ENCODE results near the gene PPM1B. TPM values are rescaled to one million over a fixed set of nuclear protein-coding genes. Genes with fewer than 3 reads are reported as not detected.
"Not testable (repeated sequence)": the region's sequence is repeated elsewhere in the genome, so short reads cannot be mapped to it uniquely, and the experiment has no call there.

The PPM1B gene
- total and polyA plus RNA-seq, 9 of the 15 experiments (the other 6 are each of a cell fraction or from before 2014, with no cell fraction given) = 8.9 to 44.0 (median 28.6) TPM

DNA sequence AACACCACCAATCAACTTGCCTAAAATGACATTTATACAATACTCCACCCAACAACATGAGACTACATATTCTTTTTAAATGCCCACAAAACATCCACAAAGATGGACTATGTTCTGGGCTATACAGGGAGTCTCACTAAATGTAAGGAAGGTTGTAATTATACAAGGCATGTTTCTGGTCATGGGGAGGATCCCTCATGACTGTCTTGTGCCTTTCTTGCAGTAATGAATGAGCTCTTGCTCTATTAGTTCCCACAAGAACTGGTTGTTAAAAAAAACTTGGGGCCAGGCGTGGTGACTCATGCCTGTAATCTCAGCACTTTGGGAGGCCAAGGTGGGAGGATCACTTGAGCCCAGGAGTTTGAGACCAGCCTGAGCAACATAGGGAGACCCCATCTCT is 89.1 kb downstream of the PPM1B start:
- H3K9me1 ChIP-seq (ENCODE audit: control insufficient read depth, insufficient read depth, low read length); DNase-seq (ENCODE audit: extremely low read depth in 1 of 4, low spot score in 3 of 4); FAIRE-seq; H4K20me1 ChIP-seq (replicated peaks; ENCODE audit: control insufficient read depth, insufficient read depth, low read length); H3K4me2 ChIP-seq (ENCODE audit: insufficient read depth, low read length); H3K9ac ChIP-seq (ENCODE audit: insufficient read depth in 1 of 2, low read depth in 2 of 2, low read length in 2 of 2); intact Hi-C loops (cut with micrococcal nuclease); H3K27ac ChIP-seq (ENCODE audit: extremely low read depth, low read depth, low read length); H3K4me3 ChIP-seq; H3K4me1 ChIP-seq (replicated peaks in 1 of 2; ENCODE audit: control insufficient read depth in 2 of 2, insufficient read depth in 2 of 2, low read length in 2 of 2); BruUV-seq (replicated peaks); H3K36me3 ChIP-seq (ENCODE audit: control insufficient read depth, insufficient read depth, low read length); CTCF ChIA-PET (ENCODE audit: low intra/inter-chr PET ratio); H2AFZ ChIP-seq (ENCODE audit: low read depth, low read length); in situ Hi-C loops (cut with MboI); H3K9me3 ChIP-seq (replicated peaks; ENCODE audit: control insufficient read depth, insufficient read depth, low read depth, low read length); ATAC-seq; H3K79me2 ChIP-seq (ENCODE audit: control insufficient read depth, insufficient read depth, low read length); H3K27me3 ChIP-seq (ENCODE audit: control insufficient read depth in 2 of 2, insufficient read depth in 2 of 2, low read length in 2 of 2): not testable (repeated sequence)
- POLR2A ChIA-PET = interaction anchor here (0.8 kb wide), 1 partner anchor 16 kb away, joined by 3 read pairs; no protein-coding TSS in a partner anchor
- WGBS (ENCODE audit: insufficient coverage, low coverage, missing lambda C conversion rate) = 0% methylated on average over 1 of the region's 1 CpG
- TF ChIP-seq, protein P1, sequence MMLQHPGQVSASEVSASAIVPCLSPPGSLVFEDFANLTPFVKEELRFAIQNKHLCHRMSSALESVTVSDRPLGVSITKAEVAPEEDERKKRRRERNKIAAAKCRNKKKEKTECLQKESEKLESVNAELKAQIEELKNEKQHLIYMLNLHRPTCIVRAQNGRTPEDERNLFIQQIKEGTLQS (IDR thresholded peaks at IDR 0.05) = peak; percentile 41
- TF ChIP-seq, protein P1 (CRISPR knock-in tag; conservative IDR thresholded peaks at IDR 0.05) = not testable (repeated sequence)

DNA sequence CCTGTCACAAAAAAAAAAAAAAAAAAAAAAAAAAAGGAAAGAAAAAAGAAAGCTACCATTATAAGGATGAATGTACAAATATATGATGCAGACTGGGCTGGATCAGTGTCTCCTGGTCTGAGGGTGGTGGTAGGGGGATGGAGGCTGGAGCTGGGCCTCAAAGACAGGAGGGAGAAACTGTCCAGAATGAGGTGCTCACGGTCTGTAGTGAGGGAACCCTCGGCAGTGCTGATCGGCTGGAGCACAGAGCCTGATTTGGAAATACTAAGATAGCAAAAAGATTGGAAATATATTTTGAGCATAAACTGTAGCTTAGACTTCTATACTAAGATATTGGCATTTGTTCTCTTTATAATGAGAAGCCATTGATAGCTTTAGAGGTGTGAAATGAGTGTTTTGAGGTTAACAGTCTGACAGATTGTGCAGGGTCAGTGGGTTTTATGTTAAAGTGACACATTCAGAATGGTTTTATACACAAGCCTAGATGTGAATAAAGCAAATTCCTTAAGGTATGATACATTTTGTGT is 98.7 kb downstream of the PPM1B start:
- Histone ChIP-seq H3K27me3 (ENCODE audit: control insufficient read depth in 2 of 2, insufficient read depth in 2 of 2, low read length in 2 of 2) (no peaks in the 10 kb centered on the region), H3K4me3 (no peak overlapping the region), H3K27ac (ENCODE audit: extremely low read depth, low read depth, low read length) (no peak overlapping the region), H3K9me1 (ENCODE audit: control insufficient read depth, insufficient read depth, low read length) (no peaks in the 10 kb centered on the region), H3K9ac (ENCODE audit: insufficient read depth in 1 of 2, low read depth in 2 of 2, low read length in 2 of 2) (no peak overlapping the region), H3K36me3 (ENCODE audit: control insufficient read depth, insufficient read depth, low read length) (no peaks in the 10 kb centered on the region), H3K9me3 (replicated peaks; ENCODE audit: control insufficient read depth, insufficient read depth, low read depth, low read length) (no peaks in the 10 kb centered on the region), H3K79me2 (ENCODE audit: control insufficient read depth, insufficient read depth, low read length) (no peaks in the 10 kb centered on the region), H3K4me1 (replicated peaks in 1 of 2; ENCODE audit: control insufficient read depth in 2 of 2, insufficient read depth in 2 of 2, low read length in 2 of 2) (peaks cover 0 to 4% of the 10 kb centered on the region in 2 experiments; a peak in 1 of 5 replicates), H3K4me2 (ENCODE audit: insufficient read depth, low read length) (no peak overlapping the region), H4K20me1 (replicated peaks; ENCODE audit: control insufficient read depth, insufficient read depth, low read length) (no peaks in the 10 kb centered on the region), H2AFZ (ENCODE audit: low read depth, low read length) (no peak overlapping the region)
- FAIRE-seq (no peak), ATAC-seq (no peak; the same call in 2 of the 3 replicates), DNase-seq (ENCODE audit: extremely low read depth in 1 of 4, low spot score in 3 of 4) (no peak)
- intact Hi-C loops (cut with micrococcal nuclease) (no loop called here), in situ Hi-C loops (cut with MboI) (no loop called here)
- 25% methylated on average over 3 of the region's 3 CpGs for WGBS (ENCODE audit: insufficient coverage, low coverage, missing lambda C conversion rate)
- BruUV-seq (replicated peaks) = no TSS peak
- POLR2A ChIA-PET = interaction anchor here (0.7 to 1.9 kb wide), 3 partner anchors 13 to 1599 kb away, joined by 3 to 6 read pairs (median 4); no protein-coding TSS in a partner anchor
- CTCF ChIA-PET (ENCODE audit: low intra/inter-chr PET ratio) = no interaction called here
- no peak for TF ChIP-seq SNRNP70 (optimal IDR thresholded peaks at IDR 0.05; ENCODE audit: low read depth, low read length)
- TF ChIP-seq, protein P2, sequence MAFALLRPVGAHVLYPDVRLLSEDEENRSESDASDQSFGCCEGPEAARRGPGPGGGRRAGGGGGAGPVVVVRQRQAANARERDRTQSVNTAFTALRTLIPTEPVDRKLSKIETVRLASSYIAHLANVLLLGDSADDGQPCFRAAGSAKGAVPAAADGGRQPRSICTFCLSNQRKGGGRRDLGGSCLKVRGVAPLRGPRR (CRISPR knock-in tag; IDR thresholded peaks at IDR 0.05) = no peak
- TF ChIP-seq PRDM10 (IDR thresholded peaks at IDR 0.05; ENCODE audit: partially characterized antibody) = no peak
- TF ChIP-seq CC2D1A (IDR thresholded peaks at IDR 0.05) = no peak
- TF ChIP-seq ZNF41 (CRISPR knock-in tag; conservative IDR thresholded peaks at IDR 0.05) = no peak
- no peak for TF ChIP-seq NCOA2 (IDR thresholded peaks at IDR 0.05; ENCODE audit: partially characterized antibody in 2 of 2)
- no peak for TF ChIP-seq RBM14 (IDR thresholded peaks at IDR 0.05; ENCODE audit: borderline replicate concordance, insufficient read depth, low read depth, low read length)
- no peak for TF ChIP-seq PCBP1 (IDR thresholded peaks at IDR 0.05; ENCODE audit: low read depth, low read length, poor library complexity, severe bottlenecking)
- TF ChIP-seq HLTF (IDR thresholded peaks at IDR 0.05) = no peak

All from K562 (cell line).